NCI-H1436 (cell line): ENCODE measurements around the gene PCSK6.
"Not testable (repeated sequence)": the region's sequence is repeated elsewhere in the genome, so short reads cannot be mapped to it uniquely, and the experiment has no call there.

Experiments
- DNase-seq: peaks from one replicate; lab custom pipeline; 2025; lab: John Stamatoyannopoulos, UW

PCSK6 gene

DNA sequence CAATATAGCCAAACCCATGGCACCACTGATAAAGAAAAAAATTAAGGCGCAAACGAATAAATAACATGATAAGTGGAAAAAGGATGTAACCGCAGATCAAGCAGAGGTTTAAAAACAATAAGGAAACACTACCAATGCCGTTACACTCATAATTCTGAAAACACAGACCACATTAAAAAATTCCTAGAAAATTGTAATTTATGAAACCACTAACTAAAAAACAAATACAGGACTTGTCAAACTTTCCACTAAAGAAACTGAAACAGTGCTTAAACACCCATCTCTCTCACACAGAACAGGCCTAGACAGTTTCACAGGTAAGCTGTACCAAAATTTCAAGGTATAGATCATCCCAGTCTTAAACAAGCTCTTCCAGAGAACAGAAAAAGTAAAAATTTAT is 28.4 kb downstream of the PCSK6 start:
- no peak for DNase-seq

GRCh38 chr15:101459579-101460300 is 29.8 kb downstream of the PCSK6 start:
- DNase-seq = no peak

GRCh38 chr15:101458908-101459578 is 30.5 kb downstream of the PCSK6 start:
- no peak for DNase-seq

- no peak for DNase-seq
Observed at GRCh38 chr15:101458158-101458900, 31.2 kb downstream of the PCSK6 start.

GRCh38 chr15:101457696-101458095 is 31.8 kb downstream of the PCSK6 start:
- DNase-seq = no peak

DNA sequence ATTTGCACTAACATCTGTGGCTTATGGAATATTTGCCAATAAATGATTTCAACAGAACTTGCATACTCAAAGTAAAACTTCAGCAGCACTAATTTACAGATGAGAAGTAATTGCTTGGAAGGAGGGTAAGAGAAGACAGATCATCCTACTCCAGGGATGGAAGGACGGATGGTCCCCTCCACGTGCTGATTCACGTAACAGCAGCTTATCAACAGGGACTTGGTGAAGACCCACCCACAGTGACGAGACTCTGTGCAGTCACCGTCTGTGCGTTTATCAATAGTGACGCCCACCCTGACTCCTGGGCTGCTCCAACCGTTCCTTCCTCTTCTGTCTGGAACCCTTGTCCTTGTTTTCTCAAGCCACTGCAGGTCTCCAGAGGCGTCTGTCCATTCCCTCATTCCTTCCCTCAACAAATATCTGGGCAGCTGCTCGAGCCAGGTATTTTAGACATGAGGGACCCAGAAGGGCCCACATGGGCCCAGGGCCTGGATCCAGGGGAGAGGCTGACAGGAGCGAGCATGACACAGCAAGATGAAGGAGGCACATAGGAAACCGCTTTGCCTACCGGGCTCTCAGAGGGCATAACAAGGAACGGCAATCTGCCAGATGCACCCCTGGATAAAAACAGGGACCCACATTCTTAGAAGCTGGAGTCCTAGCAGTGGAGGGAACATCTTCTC is 33.3 kb downstream of the PCSK6 start:
- no peak for DNase-seq

DNA sequence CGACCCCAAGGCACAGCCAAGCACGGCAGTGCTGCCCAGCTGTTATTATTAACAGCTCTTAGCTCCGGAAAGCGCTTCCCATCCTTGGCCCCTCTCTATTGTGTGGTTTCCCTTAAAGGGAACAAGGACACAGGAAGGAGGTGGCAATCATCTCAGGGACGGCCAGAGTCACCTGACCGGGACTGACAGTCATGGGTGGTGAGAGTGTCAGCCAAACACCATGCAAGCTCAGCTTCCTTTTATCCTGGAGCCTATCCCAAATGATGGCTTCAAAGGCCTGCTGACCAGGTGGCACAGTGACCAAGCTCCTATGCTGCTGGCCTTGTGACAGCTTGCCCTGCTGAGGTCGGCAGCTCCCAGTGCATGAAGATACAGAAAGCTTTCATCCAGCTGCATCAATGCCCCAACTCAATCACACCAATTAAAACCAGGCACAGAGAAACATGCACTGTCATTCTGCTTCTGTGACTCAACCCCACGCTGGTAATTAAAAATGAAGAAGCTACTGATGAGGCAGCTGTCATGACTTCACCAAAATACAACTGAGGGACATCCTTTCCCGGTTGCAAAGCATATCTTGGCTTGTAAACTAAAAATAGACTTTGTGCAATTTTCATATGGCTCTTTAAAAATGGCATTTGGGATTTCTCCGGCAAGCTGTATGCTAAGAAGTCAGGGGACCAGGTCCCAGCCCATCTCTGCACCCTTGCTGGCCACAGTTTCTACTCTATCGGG is 34.0 kb downstream of the PCSK6 start:
- DNase-seq = no peak

DNA sequence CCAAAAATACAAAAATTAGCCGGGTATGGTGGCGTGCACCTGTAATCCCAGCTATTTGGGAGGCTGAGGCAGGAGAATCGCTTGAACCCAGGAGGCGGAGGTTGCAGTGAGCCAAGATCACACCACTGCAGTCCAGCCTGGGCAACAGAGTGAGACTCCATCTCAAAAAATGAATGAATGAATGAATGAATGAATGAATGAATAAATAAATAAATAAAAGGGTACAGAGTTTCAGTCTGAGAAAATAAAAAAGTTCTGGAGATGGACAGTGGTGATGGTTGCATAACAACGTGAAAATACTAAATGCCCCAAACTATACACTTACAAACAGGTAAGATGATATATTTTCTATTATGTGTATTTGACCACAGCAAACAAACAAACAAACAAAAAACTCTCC is 34.7 kb downstream of the PCSK6 start:
- DNase-seq = not testable (repeated sequence)

- no peak for DNase-seq
Observed at GRCh38 chr15:101454365-101454764, 35.1 kb downstream of the PCSK6 start.

DNA sequence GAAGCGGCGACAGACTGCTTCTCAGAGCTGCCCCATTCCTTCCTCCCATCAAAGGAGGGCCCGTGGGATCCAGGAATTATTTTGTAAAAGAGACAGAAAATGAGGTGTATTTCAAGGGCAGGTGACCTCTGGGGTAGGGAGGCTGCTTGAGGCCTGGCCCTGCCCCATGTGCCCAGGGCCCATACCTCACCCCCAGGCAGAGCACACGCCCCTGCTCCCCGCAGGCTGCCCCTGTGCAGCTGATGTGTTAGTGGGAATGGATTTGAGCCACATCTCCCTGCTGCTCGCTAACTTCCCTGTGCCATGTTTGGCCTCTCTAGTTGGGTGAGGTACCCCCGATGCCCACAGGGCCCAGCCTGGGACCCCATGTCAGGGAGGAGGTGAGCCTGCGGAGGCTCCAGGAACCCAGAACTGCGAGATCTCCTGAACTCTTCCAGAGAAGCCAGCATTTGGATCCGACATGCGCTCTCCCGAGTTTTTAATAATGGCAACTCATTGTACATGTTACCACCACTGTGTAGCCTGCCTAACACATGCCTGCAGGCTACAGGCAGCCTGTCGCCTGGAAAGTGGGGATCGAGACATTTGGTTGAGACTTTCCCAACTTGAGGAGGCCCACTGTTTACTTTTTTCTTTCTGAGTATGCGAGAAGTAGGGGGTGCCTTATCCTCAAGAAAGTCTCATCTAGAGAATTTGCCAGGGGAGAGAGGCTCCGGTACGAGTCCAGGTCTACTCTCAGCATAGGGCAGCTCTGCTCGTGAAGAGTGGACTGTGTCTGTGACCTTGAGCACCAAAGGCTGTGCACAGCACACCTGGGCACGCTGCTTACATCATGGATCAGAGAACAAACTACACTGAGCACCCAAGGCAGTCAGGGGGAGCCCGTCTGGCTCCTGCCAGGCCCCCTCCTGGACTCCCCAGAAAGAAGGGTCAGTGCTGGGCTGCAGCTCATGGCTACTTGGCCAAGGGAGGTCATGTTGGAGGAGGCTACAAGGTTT is 36.1 kb downstream of the PCSK6 start:
- DNase-seq = no peak

GRCh38 chr15:101452572-101452971 is 36.9 kb downstream of the PCSK6 start:
- no peak for DNase-seq

GRCh38 chr15:101451846-101452245 is 37.7 kb downstream of the PCSK6 start:
- no peak for DNase-seq

- DNase-seq = no peak
Observed at GRCh38 chr15:101451266-101451799, 38.2 kb downstream of the PCSK6 start.

- no peak for DNase-seq
Observed at GRCh38 chr15:101450403-101451265, 38.9 kb downstream of the PCSK6 start.

GRCh38 chr15:101449471-101450402 is 39.8 kb downstream of the PCSK6 start:
- no peak for DNase-seq

- DNase-seq = no peak
Observed at GRCh38 chr15:101448336-101448735, 41.2 kb downstream of the PCSK6 start.

DNA sequence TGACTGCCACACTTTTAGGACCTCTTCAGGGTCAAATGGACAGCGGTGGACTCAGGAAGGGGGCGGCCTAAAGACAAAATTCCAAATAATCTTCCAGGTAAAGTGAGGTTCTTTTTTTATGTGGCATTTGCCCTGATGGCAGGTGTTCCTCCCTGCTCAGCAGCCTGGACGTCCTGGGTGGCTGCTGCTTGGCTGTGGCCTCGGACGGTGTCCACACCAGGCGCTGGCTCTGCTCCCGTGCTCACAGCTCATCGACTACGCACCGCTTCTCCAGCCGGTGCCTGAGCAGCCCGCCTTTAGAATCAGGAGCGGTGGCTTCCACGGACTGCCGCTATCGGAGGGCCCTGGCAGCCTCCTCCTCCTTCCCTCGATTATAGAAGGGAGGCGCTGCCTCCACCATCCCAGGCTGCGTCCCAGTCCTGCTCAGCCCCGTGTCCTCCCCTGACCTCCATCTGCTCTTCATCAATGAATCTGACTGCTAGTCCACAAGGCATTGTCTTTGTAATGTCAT is 41.9 kb downstream of the PCSK6 start:
- no peak for DNase-seq

DNA sequence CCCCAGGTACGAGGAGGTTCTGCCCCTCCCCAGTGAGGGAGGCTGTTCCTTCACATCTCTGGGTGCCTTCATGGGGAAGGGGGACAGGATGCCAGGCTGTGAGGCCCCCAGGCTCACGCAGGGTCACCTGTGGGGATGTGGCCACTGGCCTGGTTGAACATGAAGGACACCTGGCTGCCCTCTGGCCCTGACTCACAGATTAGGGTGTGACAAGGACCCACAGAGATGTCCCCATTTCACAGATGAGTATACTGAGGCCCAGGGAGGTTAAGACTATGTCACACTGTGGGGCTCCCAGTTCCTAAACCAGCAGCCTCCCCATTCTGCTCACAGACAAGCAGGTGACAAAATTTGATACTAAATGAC is 42.4 kb downstream of the PCSK6 start:
- DNase-seq = no peak
